NCI-H2171 treated with DMSO at 0.1 percent for 48 hours (cell line): ENCODE results near the gene AOPEP.

Experiments used
- DNase-seq: peaks from one replicate; lab custom pipeline; 2025; lab: John Stamatoyannopoulos, UW

The AOPEP gene

GRCh38 chr9:94991961-94992907 lies 265.7 kb downstream of the AOPEP start:
- no peak for DNase-seq

GRCh38 chr9:94993160-94993820 lies 266.8 kb downstream of the AOPEP start:
- no peak for DNase-seq

DNA sequence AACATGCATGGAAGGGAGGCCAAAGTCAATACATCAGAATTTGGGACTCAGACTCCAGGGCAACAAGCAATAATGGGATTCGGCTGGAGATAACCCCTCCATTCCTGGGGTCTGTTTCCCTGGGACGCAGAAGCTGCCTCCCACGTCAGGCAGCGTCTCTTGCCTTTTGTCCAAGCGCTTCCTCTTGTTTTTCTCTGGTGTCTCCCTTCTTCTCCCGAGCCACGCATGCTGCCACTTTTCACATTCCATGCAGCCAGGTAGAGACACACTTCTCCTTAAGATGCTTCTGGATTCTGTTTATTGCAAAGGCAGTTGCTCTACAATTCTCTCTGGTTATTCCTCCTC lies 267.3 kb downstream of the AOPEP start:
- DNase-seq = no peak

DNA sequence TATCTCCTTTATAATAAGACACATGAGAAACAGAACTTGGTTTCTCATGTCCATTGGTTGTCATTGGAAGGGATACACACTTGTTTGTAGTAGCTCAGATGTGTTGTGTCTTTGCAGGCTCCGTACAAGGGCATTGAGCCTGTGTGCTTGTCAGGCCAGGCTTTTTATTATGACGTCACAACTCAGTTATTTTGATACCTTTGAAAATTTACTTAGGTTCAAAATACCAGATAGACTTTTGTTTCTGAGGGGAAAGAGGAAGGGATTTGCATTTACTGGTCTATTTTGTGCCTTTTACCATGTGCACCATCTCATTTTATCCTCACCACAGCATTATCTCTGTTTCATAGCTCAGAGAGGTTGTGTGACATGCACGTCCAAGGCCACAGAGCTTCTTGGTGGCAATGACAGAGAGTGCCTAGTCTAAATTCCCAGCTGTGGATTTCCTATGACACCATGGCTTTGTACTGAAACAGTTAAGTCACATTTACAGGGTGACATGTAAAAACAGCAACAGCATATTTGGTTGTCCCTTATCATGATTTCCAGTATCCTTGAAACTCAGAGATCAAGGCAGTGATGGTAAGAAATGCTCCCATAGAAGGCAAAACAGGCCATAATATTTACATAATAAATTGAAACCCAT lies 268.7 kb downstream of the AOPEP start:
- no peak for DNase-seq

GRCh38 chr9:94996641-94997040 lies 270.1 kb downstream of the AOPEP start:
- DNase-seq = no peak

DNA sequence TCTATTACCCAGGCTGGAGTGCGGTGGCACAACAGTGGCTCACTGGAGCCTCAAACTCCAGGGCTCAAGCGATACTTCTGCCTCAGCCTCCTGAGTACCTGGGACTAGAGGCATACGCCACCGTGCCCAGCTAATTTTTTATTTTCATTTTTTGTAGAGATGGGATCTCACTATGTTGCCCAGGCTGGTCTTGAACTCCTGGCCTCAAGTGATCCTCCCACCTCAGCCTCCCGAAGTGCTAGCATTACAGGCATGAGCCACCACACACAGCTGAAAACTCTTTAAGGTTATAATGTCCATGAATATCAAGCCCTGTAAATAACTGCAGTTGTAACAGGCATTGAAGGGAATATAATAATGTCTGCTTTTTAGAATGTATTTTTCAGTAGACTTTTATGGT lies 271.2 kb downstream of the AOPEP start:
- no peak for DNase-seq

GRCh38 chr9:94999832-95000231 lies 273.3 kb downstream of the AOPEP start:
- no peak for DNase-seq

GRCh38 chr9:95000821-95001220 lies 274.3 kb downstream of the AOPEP start:
- DNase-seq = no peak

DNA sequence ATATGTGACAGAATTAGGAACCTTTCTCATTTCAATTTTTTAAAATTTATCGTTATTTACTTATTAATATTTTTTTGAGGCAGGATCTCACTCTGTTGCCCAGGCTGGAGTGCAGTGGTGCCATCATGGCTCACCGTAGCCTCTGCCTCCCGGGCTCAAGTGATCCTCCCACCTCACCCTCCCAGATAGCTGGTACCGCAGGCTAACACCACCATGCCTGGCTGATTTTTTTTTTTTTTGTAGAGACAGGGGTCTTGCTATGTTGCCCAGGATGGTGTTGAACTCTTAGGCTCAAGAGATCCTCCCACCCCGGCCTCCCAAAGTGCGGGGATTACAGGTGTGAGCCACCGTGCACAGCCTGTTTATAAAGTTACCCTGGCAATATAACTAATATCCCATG lies 275.2 kb downstream of the AOPEP start:
- no peak for DNase-seq

- DNase-seq = peak; percentile 60
Measured at GRCh38 chr9:95003689-95004410, 277.4 kb downstream of the AOPEP start.

GRCh38 chr9:95004411-95005277 lies 278.1 kb downstream of the AOPEP start:
- DNase-seq = peak; percentile 45

GRCh38 chr9:95005278-95006143 lies 279.0 kb downstream of the AOPEP start:
- peak; percentile 42 for DNase-seq

GRCh38 chr9:95007226-95007869 lies 280.8 kb downstream of the AOPEP start:
- DNase-seq = no peak

- DNase-seq = no peak
Measured at GRCh38 chr9:95008151-95008771, 281.8 kb downstream of the AOPEP start.

DNA sequence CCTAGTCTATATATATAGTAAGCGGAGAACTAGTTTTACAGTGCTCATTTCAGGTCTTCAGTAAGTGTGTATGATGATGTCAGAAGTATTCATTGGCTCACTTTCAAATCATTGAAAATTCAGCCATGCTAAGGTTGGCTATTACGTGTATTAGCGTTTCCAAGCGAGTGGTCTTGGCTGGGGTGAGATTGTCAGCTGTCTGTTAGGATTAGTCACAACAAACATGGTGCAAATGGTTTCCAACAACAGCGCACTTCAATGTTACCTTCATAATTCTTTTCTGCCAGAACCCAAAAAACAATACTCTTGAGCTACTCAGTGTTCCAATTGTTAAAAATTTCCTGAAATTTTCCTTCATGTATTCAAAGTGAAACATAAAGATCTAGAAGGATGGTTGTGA lies 283.0 kb downstream of the AOPEP start:
- DNase-seq = no peak

DNA sequence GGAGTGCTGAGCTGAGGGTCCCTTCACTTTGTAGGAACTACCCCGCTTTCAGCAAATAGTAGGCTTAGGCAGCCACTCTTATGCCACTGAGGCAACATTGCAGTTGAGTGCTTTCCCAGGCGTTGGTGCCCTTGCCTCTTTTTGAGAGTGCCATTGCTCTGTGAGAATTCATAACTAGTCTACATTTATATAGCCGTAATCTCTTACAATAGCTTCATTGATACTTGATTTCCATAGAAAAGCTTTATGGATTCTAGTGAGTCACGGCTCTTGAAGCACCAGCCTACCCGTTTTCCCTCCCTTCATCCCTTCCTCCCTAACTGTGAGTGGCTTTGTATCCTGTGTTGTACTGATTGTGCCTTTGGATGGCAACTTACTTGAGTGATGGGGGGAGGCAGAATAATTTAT lies 283.9 kb downstream of the AOPEP start:
- DNase-seq = no peak

DNA sequence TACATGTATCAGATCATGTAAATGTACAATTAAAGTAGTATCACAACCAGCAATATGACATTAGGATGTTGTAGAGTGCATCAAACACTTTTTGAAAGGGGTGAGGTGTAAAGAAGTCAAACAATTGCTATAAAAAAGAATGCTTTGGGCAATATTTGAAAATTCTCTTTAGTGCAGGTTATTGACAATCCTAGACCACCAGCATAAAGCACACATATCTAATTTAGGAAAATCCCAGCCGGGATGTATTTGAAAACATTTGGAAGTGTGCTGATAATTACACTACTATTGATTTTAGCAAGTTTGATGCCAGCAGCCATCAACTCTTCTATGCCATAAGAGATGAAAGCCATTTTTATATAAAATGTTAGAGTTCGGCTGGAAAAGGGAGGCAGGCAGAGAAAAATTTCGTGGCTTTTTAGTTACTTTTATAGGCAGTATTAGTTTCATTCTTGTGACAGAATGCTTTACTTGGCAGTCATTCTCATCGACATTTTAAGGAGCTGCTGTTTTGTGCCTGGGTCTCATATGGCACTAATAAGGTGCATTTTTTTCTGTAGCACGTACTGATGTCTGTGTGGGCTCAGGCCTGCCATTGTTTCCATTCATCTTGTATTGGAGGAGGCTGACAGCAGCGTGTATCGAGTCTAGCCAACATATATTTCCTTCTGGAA lies 285.7 kb downstream of the AOPEP start:
- peak; percentile 33 for DNase-seq

DNA sequence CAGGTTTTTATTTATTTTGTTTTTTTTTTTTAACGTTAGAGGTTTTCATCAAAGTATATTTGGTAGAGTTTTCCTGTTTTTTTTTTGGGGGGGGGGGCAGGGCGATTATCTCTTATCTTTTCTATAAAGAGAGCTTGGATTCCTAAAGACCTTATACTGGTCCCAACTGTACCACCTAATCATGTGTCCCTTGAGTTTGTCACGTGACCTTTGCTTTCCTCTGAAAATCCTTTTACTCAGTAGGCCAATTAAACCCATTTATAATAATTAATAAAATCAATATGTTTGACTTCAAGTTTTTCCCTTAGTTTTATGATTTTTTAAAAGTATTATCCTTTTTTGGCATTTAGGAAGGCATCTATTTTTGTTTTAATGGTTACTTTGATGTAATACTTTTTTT lies 286.4 kb downstream of the AOPEP start:
- DNase-seq = no peak

GRCh38 chr9:95014917-95015316 lies 288.4 kb downstream of the AOPEP start:
- no peak for DNase-seq
